Measurements from ENCODE around the gene FSD1.
A peak's percentile ranks its signal among the peaks of the same experiment; 100 is the strongest.
"Not testable (repeated sequence)": the region's sequence is repeated elsewhere in the genome, so short reads cannot be mapped to it uniquely, and the experiment has no call there.

The FSD1 gene

DNA sequence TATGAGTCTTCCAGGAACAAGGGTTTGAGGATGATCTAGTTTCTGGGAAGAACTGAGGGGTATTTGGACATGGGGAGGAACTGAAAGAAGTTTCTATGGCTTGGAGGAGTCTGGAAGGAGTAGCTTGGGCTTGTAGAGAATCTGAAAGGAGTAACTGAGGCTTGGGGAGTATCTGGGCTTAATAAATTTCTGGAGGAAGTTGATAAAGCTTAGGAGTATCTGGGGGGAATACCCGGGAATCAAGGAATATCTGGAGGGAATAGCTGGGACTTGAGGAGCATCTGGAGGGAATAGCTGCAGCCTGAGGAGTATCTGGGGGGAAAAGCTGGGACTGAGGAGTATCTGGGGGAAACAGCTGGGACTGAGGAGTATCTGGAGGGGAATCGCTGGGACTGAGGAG, 16.0 kb downstream of the FSD1 start:
- DNase-seq, result no peak

GRCh38 chr19:4322942-4323665, 18.7 kb downstream of the FSD1 start:
- no peak for DNase-seq

DNA sequence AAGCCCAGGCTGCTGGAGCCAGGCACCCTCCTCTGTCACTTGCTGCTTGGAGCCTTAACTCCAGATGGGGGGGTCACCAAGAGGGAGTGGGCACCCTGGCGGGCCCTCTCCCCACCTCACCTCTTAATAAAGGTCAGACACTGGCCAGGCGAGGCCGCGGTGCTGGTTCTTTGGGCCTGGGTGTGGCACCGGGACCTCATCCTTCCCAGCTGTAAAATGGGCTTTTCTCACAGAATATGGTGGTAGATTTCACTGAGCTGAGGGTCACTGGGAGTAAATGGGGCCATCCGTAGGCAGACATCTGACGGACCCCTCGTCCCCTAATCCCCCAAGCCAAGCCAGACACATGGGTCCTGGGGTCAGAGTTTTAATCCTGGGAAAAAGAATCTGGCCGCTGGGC, 19.3 kb downstream of the FSD1 start:
- DNase-seq, result no peak

DNA sequence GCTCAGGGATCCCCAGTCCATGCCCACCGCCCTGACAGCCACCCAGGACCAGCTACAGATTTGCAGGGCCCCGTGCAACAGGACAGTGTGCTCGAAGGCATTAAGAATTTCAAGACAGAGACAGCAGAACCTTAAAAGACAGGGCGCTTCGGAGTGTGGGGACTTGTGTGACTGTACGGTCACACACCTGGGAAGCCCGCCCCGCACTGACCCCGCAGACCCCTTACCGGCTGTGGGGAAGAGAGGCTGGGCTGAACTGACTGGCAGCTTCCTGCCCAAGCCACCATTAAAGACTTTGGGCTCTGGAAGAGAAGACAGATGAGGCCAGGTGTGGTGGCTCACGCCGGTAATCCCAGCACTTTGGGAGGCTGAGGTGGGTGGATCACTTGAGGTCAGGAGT, 19.8 kb downstream of the FSD1 start:
- DNase-seq, result no peak

- DNase-seq, result no peak
Observed at GRCh38 chr19:4326215-4326836, 21.9 kb downstream of the FSD1 start.

GRCh38 chr19:4326837-4327251, 22.4 kb downstream of the FSD1 start:
- no peak for DNase-seq

DNA sequence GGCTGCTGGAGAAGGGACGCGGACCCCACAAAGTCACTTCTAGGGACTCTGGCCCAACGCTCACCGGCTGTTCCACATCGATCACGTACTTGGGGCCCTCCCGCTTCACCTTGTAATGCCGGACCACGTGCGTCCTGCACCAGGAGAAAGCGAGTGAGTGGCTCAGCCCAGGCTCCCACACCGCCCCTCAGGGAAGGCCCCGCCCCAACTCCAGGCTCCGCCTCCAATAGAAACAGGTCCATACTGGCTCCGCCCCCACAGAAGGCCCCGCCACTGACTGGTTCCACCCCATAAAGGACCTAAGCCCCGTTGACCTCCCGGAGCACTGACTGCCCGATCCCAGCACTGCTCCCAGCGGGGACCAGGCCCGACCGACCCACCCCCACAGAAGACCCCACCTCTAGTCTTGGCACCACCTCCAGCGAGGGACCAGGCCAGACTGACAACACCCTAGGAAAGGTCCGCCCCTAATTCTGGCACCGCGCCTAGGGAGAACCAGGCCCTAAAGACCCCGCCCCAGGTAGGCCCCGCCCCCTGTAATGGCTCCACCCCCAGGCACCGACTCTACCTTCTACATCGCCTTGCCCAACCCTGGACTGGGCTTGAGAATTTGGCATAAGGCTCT, 23.0 kb downstream of the FSD1 start:
- DNase-seq, result peak; percentile 64

- DNase-seq, result no peak
Observed at GRCh38 chr19:4327877-4328242, 23.5 kb downstream of the FSD1 start.

- DNase-seq, result peak; percentile 95
Observed at GRCh38 chr19:4328243-4328990, 24.0 kb downstream of the FSD1 start.

DNA sequence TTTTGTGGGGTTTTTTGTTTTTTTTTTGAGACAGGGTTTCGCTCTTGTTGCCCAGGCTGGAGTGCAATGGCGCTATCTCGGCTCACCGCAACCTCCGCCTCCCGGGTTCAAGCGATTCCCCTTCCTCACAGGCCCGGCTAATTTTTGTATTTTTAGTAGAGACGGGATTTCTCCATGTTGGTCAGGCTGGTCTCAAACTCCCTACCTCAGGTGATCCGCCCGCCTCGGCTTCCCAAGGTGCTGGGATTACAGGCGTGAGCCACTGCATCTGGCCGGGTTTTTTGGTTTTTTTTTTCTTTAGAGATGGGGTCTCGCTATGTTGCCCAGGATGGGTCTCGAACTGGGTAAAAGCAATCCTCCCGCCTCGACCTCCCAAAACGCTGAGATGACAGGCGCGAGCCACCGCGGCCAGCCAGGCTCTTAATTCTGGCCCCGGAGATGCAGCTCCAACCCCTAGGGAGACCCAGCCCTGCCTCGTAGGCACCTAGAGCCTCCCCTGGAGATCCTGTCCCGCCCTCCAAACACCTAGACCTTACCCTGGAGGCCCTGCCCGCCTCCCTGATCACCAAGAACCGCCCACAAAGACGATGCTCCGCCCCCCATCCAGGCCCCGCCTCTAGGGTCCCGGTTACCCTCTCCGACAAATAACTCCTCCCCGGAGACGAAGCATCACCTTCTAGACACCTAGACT, 24.7 kb downstream of the FSD1 start:
- DNase-seq, result not testable (repeated sequence)

- no peak for DNase-seq
Observed at GRCh38 chr19:4329858-4330257, 25.5 kb downstream of the FSD1 start.

- no peak for DNase-seq
Observed at GRCh38 chr19:4334929-4335570, 30.7 kb downstream of the FSD1 start.

- peak; percentile 15 for DNase-seq
Observed at GRCh38 chr19:4337906-4338440, 33.6 kb downstream of the FSD1 start.

DNA sequence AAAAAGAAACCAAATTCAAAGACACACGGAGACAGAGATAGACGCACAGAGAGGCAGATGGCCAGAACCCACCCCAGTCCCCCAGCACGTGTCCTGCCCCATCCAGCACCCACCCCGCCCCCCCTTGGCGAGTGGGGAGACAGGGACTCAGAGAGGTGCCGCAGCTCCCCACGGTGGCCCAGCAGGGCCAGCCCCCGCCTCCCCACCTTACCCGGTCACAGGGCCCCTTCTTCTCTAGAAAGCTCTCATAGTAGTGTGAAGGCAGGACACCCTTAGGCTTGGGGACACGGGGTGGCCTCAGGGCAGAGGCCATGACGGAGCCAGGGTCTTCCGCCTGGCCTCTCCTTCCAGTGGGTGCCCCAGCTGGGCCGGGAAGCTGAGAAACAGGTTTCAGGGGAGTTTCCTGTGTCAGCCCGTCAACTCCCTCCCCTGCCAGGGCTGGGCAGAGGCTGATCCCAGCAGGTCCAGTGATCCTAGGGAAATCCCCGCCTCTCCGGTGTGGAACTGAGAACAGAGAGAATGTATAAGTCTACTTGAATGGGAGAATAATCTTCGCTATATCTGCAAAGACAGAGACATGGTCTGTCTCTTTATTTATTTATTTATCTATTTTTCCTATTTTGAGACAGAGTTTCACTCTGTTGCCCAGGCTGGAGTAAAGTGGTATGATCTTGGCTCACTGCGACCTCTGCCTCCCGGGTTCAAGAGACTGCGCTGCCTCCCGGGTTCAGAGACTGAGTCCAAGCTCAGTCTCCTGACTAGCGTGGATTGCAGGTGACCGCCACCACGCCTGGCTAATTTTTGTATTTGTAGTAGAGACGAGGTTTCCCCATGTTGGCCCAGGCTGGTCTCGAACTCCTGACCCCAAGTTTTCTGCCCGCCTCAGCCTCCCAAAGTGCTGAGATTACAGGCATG, 34.3 kb downstream of the FSD1 start, which contains the start of gene STAP2:
Gene STAP2, minus strand, starts transcription at position 387 of the 915 bp plus-strand sequence. Its CDS starts 74 bp downstream, at position 313.
- no peak for DNase-seq

DNA sequence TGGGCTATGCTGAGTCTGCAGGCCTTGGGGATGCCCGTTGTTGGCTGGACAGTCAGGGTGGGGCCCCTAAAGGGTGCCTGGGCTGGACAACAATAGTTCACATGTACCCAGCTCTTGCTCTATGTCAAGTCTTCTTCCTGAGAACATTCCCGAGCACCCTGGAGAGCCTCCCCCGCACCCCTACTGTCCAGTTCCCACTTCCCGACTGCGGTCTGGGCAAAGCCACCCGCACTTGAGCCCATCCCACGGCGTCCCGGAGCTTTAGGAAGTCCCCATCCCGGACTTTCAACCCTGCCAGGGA, 37.9 kb downstream of the FSD1 start:
- DNase-seq, result no peak

- peak; percentile 100 for DNase-seq
Observed at GRCh38 chr19:4342615-4343369, 38.4 kb downstream of the FSD1 start.

- peak; percentile 82 for DNase-seq
Observed at GRCh38 chr19:4343370-4344307, 39.2 kb downstream of the FSD1 start, which contains the start of gene MPND. Gene MPND (plus strand): TSS chr19:4343562. CDS start chr19:4343594, 32 bp downstream.

DNA sequence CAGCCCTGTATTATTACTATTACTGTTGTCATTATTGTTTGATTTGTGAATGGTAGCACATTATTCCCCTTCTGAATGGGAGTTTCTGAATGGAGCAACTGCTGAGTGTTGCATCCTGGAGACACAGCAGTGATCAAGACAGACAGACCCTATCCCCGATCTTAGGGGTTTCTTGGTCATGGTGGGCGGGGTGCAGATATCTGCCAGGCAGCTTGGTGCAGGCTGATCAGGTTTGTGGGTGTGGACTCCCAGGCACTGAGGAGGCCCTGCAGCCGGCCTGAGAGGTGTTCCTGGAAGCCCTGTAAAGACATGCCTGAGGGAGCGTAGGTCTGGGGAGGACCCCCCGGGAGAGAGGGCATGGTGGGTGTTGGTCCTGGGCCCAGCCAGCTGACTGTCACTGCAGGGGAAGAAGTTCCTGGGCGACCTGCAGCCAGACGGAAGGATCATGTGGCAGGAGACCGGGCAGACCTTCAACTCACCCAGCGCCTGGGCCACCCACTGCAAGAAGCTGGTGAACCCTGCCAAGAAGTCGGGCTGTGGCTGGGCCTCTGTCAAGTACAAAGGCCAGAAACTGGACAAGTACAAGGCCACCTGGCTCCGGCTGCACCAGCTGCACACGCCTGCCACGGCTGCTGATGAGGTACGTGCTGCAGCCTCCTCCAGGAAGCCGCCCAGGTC, 41.1 kb downstream of the FSD1 start:
- no peak for DNase-seq

Measured in fibroblast of skin of right biceps (primary cell).